ENCODE results near the gene GFER.
"Not testable (repeated sequence)": the region's sequence is repeated elsewhere in the genome, so short reads cannot be mapped to it uniquely, and the experiment has no call there.

Gene GFER

GRCh38 chr16:1983544-1984346 is at the start of gene GFER:
GFER (plus strand) TSS chr16:1984193; CDS start chr16:1984219, 26 bp downstream.
- peak; percentile 46 to 70 for DNase-seq

- no peak for DNase-seq
These were observed 47.0 kb upstream of the GFER start for GRCh38 chr16:1936945-1937479.

- DNase-seq, result no peak
These were observed 45.7 kb upstream of the GFER start for GRCh38 chr16:1938316-1938715.

- DNase-seq, result no peak
These were observed 45.1 kb upstream of the GFER start for GRCh38 chr16:1938910-1939309.

- not testable (repeated sequence) for DNase-seq
These were observed 44.2 kb upstream of the GFER start for GRCh38 chr16:1939833-1940232.

- DNase-seq, result no peak
These were observed 43.5 kb upstream of the GFER start for GRCh38 chr16:1940273-1941161.

GRCh38 chr16:1941162-1942046 is 42.6 kb upstream of the GFER start:
- DNase-seq, result no peak

GRCh38 chr16:1942047-1942809 is 41.8 kb upstream of the GFER start:
- DNase-seq, result no peak

- peak; percentile 98 to 99 for DNase-seq
These were observed 40.9 kb upstream of the GFER start, which contains the start of gene MSRB1 for GRCh38 chr16:1942810-1943726. MSRB1 (minus strand) TSS chr16:1943199; CDS start chr16:1943156, 43 bp downstream.

GRCh38 chr16:1944612-1945199 is 39.3 kb upstream of the GFER start:
- DNase-seq, result no peak

GRCh38 chr16:1945559-1946391 is 38.2 kb upstream of the GFER start:
- no peak for DNase-seq

GRCh38 chr16:1946495-1947368 is 37.3 kb upstream of the GFER start:
- DNase-seq, result no peak

GRCh38 chr16:1947369-1947670 is 36.7 kb upstream of the GFER start:
- DNase-seq, result no peak

GRCh38 chr16:1949507-1949906 is 34.5 kb upstream of the GFER start:
- DNase-seq, result no peak

- DNase-seq, result no peak
These were observed 33.9 kb upstream of the GFER start for GRCh38 chr16:1950047-1950446.

- DNase-seq, result no peak
These were observed 33.4 kb upstream of the GFER start for GRCh38 chr16:1950559-1950958.

- DNase-seq, result no peak
These were observed 30.3 kb upstream of the GFER start for GRCh38 chr16:1953734-1954133.

GRCh38 chr16:1957434-1958142 is 26.4 kb upstream of the GFER start:
- not testable (repeated sequence) for DNase-seq

Measured in stimulated activated CD4-positive, alpha-beta T cell treated with anti-CD3 and anti-CD28 coated beads, Interleukin-4, amount 100 ng/mL, for 4 hours (primary cell).